Loucy (cell line): Measurements from ENCODE around the gene DOLK.

Source experiments
- H2AFZ ChIP-seq: fragments of 200-600 bp; sonication (generic); 2 replicates; pipeline ENCODE4 v1.6.0; 2016; ENCODE audit warnings: antibody characterized with exemption, mild to moderate bottlenecking, low read length, moderate library complexity
- H3F3A ChIP-seq: fragments of 200-600 bp; 2 replicates; pipeline ENCODE4 v1.6.0; 2016; ENCODE audit warnings: antibody characterized with exemption, low read depth, mild to moderate bottlenecking
- H3K27me3 ChIP-seq: fragments of 200-600 bp; sonication (generic); 2 replicates; pipeline ENCODE4 v1.6.1; 2014; ENCODE audit warnings: low read length, mild to moderate bottlenecking; ENCODE audit not compliant: insufficient read depth, poor library complexity, severe bottlenecking
- H3K36me3 ChIP-seq: fragments of 200-600 bp; sonication (generic); 2 replicates; pipeline ENCODE4 v1.6.1; 2016; ENCODE audit warnings: low read length; ENCODE audit not compliant: insufficient read depth
- H3K4me1 ChIP-seq: fragments of 200-600 bp; sonication (generic); 2 replicates; pipeline ENCODE4 v1.5.1; 2014; ENCODE audit warnings: low read length, mild to moderate bottlenecking; ENCODE audit not compliant: insufficient read depth, poor library complexity, severe bottlenecking
- H3K4me2 ChIP-seq: fragments of 200-600 bp; sonication (generic); 2 replicates; pipeline ENCODE4 v1.6.0; 2014; ENCODE audit warnings: antibody characterized with exemption, low read length, low read depth, mild to moderate bottlenecking; ENCODE audit not compliant: poor library complexity, severe bottlenecking
- H3K4me3 ChIP-seq: fragments of 200-600 bp; sonication (generic); 2 replicates; pipeline ENCODE4 v1.5.1; 2014; ENCODE audit warnings: low read length, mild to moderate bottlenecking, mixed read lengths; ENCODE audit not compliant: poor library complexity, severe bottlenecking
- H3K79me2 ChIP-seq: fragments of 200-600 bp; sonication (generic); 2 replicates; pipeline ENCODE4 v1.6.1; 2014; ENCODE audit warnings: low read length; ENCODE audit not compliant: insufficient read depth
- H3K9ac ChIP-seq: fragments of 200-600 bp; sonication (generic); 2 replicates; pipeline ENCODE4 v1.6.0; 2014; ENCODE audit warnings: mild to moderate bottlenecking, low read depth, low read length, moderate library complexity; ENCODE audit not compliant: poor library complexity, severe bottlenecking
- H3K9me2 ChIP-seq: fragments of 200-600 bp; sonication (generic); replicated peaks from 2 replicates; pipeline ENCODE4 v1.6.1; 2016; ENCODE audit warnings: low read depth, low read length, mixed read lengths
- H3K9me3 ChIP-seq: fragments of 200-600 bp; sonication (generic); 2 replicates; pipeline ENCODE4 v1.6.1; 2014; ENCODE audit warnings: mild to moderate bottlenecking, antibody characterized with exemption, low read length, low read depth; ENCODE audit not compliant: insufficient read depth
- H4K20me1 ChIP-seq: fragments of 200-600 bp; sonication (generic); 2 replicates; pipeline ENCODE4 v1.6.0; 2014; ENCODE audit warnings: antibody characterized with exemption, low read length, mild to moderate bottlenecking; ENCODE audit not compliant: insufficient read depth, poor library complexity, severe bottlenecking
- CTCF ChIP-seq: fragments of 200-600 bp; sonication (generic); conservative IDR thresholded peaks from 2 replicates; pipeline ENCODE4 v1.5.1; 2014; ENCODE audit warnings: mild to moderate bottlenecking, antibody characterized with exemption, low read length
- EZH2phosphoT487 ChIP-seq: fragments of 200-600 bp; IDR thresholded peaks from 2 replicates; pipeline ENCODE4 v1.6.1; 2018; ENCODE audit warnings: antibody characterized with exemption, mild to moderate bottlenecking, moderate library complexity, borderline replicate concordance

DOLK gene

DNA sequence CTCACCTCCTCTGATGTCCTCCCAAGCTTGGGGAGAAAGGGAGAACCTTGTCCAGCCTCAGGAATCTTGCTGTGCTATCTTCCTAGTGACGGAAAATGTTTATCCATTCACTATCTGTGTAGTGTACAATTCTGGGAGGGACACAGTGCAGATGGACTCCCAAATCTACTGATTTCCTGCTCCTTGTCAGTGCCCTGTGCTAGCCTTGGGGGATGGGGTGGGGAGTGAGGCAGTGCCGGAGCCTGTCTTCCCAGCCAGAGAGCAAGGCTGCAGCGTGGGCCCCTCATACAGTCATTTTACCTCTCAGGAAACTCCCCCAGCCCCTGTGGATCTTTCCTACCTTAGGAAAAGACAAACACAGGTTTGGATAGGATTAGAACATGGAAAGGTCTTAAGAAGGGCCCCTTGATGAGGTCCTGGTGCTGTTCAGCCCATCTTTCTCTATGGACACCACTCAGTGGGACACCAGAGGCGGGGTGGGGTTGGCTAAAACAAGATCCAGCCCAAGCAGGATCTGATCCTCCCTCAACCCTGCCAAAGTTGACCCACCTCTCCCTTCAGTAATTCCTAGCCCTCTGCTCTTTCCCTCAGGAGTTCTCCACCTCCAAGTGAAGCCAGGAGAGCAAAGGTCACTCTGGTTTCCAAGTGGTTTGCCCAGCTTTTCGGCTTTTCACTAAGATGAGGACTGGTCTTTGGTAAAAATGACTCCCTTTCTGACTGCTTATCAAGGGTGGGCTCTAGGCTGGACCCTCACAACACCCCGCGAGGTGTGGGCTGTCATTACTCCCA is 3.4 kb downstream of the DOLK start:
- H2AFZ ChIP-seq, result no peak overlapping the region
- H3F3A ChIP-seq, result no peaks in the 10 kb centered on the region
- peaks cover 18% of the 10 kb centered on the region for H3K79me2 ChIP-seq
- H3K9ac ChIP-seq, result no peak overlapping the region
- no peak overlapping the region for H3K4me3 ChIP-seq
- no peaks in the 10 kb centered on the region for H3K4me1 ChIP-seq
- no peak for TF ChIP-seq EZH2phosphoT487
- no peak for TF ChIP-seq CTCF
- H3K27me3 ChIP-seq, result no peaks in the 10 kb centered on the region
- H3K9me2 ChIP-seq, result no peaks in the 10 kb centered on the region
- no peaks in the 10 kb centered on the region for H4K20me1 ChIP-seq
- no peak overlapping the region for H3K4me2 ChIP-seq
- H3K9me3 ChIP-seq, result no peaks in the 10 kb centered on the region
- no peaks in the 10 kb centered on the region for H3K36me3 ChIP-seq

GRCh38 chr9:128940946-128941755 is 6.3 kb downstream of the DOLK start:
- Histone ChIP-seq H3K9ac (no peak overlapping the region), H3F3A (no peaks in the 10 kb centered on the region), H3K36me3 (no peaks in the 10 kb centered on the region), H3K4me3 (no peak overlapping the region), H3K4me1 (no peaks in the 10 kb centered on the region), H3K4me2 (no peak overlapping the region), H3K27me3 (no peaks in the 10 kb centered on the region), H3K79me2 (no peaks in the 10 kb centered on the region), H2AFZ (no peak overlapping the region), H3K9me3 (no peaks in the 10 kb centered on the region), H4K20me1 (no peaks in the 10 kb centered on the region), H3K9me2 (no peaks in the 10 kb centered on the region)
- TF ChIP-seq EZH2phosphoT487, result no peak

GRCh38 chr9:128940271-128940921 is 7.0 kb downstream of the DOLK start:
- Histone ChIP-seq H4K20me1 (no peaks in the 10 kb centered on the region), H3K4me3 (no peak overlapping the region), H3F3A (no peaks in the 10 kb centered on the region), H3K9ac (no peak overlapping the region), H3K4me1 (no peaks in the 10 kb centered on the region), H3K9me3 (no peaks in the 10 kb centered on the region), H3K27me3 (no peaks in the 10 kb centered on the region), H3K36me3 (no peaks in the 10 kb centered on the region), H3K79me2 (no peaks in the 10 kb centered on the region), H3K9me2 (no peaks in the 10 kb centered on the region), H3K4me2 (no peak overlapping the region), H2AFZ (no peak overlapping the region)
- TF ChIP-seq CTCF (no peak), EZH2phosphoT487 (no peak)
